Peyer's patch (tissue), 4 donors: ENCODE results near the gene KISS1R.

Experiments used
- POLR2A ChIP-seq, 2 donors: fragments of 450-650 bp; IDR thresholded peaks; one replicate each; pipeline ENCODE4 v1.5.1; 2017; ENCODE audit warnings: antibody characterized with exemption in 2 of 2, mild to moderate bottlenecking in 2 of 2, moderate library complexity in 2 of 2
- TF ChIP-seq, protein P1 (sequence below), 6 experiments: fragments of 450-650 bp in 4 of 6; fragments of 200-600 bp in 2 of 6; sonication (generic) in 1 of 6; IDR thresholded peaks; one replicate each; pipeline ENCODE4 v1.5.1; 2017 to 2019; ENCODE audit warnings: antibody characterized with exemption in 6 of 6, mild to moderate bottlenecking in 3 of 6, moderate library complexity in 1 of 6

DNA sequence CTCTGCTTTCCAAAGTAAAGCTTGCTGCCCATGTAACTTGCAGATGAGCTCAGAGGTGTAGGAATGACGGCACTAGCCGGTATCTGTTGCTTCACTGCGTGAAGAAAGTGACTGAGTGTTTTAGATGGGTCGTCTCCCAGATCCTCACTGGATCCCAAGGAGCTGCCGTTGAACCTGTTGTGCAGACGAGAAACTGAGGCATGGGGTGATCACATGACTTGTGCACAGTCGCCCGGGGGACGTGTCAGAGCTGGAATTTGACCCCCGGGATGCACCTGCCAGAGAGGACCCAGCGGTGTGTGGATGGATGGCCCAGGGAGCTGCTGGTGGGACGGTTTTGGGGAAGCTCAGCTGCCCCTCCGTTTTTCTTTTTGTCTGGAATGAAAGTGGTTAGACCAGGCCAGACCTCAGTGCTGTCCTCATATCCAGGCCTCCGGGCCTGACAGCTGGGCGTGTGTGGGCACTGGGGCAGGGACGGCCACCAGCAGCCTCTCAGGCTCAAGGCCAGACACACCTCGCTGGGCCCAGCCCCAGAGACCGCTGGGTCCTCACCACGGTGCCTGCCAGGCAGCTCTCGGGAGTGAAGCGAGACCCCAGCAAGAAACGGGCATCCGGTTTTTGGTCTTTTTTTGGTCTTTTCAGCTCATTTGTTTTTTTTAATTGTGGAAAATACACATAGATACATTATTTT, 21.2 kb downstream of the KISS1R start:
- TF ChIP-seq, protein P1, sequence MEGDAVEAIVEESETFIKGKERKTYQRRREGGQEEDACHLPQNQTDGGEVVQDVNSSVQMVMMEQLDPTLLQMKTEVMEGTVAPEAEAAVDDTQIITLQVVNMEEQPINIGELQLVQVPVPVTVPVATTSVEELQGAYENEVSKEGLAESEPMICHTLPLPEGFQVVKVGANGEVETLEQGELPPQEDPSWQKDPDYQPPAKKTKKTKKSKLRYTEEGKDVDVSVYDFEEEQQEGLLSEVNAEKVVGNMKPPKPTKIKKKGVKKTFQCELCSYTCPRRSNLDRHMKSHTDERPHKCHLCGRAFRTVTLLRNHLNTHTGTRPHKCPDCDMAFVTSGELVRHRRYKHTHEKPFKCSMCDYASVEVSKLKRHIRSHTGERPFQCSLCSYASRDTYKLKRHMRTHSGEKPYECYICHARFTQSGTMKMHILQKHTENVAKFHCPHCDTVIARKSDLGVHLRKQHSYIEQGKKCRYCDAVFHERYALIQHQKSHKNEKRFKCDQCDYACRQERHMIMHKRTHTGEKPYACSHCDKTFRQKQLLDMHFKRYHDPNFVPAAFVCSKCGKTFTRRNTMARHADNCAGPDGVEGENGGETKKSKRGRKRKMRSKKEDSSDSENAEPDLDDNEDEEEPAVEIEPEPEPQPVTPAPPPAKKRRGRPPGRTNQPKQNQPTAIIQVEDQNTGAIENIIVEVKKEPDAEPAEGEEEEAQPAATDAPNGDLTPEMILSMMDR (IDR thresholded peaks at IDR 0.05), result no peak
- no peak for TF ChIP-seq POLR2A (IDR thresholded peaks at IDR 0.05)
